KOPT-K1 (cell line): ENCODE results near the gene ZNF446.
A peak's percentile ranks its signal among the peaks of the same experiment; 100 is the strongest.
"Not testable (repeated sequence)": the region's sequence is repeated elsewhere in the genome, so short reads cannot be mapped to it uniquely, and the experiment has no call there.

Source experiments
- H3K27ac ChIP-seq: fragments of 200-600 bp; sonication (generic); 2 replicates; pipeline ENCODE4 v1.5.1; 2016; ENCODE audit warnings: antibody characterized with exemption, mild to moderate bottlenecking, low read depth, low read length; ENCODE audit not compliant: poor library complexity, severe bottlenecking
- H3K36me3 ChIP-seq: fragments of 200-600 bp; sonication (generic); 2 replicates; pipeline ENCODE4 v1.5.1; 2017; ENCODE audit warnings: antibody characterized with exemption, mild to moderate bottlenecking, low read length, moderate library complexity; ENCODE audit not compliant: insufficient read depth
- H3K9me3 ChIP-seq: fragments of 200-600 bp; sonication (generic); 2 replicates; pipeline ENCODE4 v1.5.1; 2017; ENCODE audit warnings: antibody characterized with exemption, low read length, mild to moderate bottlenecking; ENCODE audit not compliant: insufficient read depth, poor library complexity, severe bottlenecking

ZNF446 gene

DNA sequence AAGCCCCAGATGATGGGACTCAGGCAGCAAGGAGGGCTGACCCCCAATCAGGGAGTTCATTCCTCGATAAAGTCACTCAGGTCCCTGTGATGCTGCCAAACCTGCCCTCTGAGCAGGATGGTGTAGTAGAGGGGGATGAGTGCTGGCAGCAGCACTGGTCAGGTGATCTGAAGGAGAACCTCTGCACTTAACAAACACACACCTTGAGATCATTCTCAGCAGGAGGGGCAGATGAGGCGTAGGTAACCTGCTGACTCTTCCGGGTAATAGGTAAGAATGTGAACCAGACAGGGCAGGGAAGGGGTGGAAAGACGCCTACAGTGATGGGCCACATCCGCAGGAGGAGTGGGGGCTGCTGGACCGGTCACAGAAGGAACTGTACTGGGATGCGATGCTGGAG is 3.2 kb downstream of the ZNF446 start:
- Histone ChIP-seq H3K9me3 (no peaks in the 10 kb centered on the region), H3K27ac (no peak overlapping the region), H3K36me3 (peaks cover 16% of the 10 kb centered on the region; the same call in 1 of the 2 replicates)

DNA sequence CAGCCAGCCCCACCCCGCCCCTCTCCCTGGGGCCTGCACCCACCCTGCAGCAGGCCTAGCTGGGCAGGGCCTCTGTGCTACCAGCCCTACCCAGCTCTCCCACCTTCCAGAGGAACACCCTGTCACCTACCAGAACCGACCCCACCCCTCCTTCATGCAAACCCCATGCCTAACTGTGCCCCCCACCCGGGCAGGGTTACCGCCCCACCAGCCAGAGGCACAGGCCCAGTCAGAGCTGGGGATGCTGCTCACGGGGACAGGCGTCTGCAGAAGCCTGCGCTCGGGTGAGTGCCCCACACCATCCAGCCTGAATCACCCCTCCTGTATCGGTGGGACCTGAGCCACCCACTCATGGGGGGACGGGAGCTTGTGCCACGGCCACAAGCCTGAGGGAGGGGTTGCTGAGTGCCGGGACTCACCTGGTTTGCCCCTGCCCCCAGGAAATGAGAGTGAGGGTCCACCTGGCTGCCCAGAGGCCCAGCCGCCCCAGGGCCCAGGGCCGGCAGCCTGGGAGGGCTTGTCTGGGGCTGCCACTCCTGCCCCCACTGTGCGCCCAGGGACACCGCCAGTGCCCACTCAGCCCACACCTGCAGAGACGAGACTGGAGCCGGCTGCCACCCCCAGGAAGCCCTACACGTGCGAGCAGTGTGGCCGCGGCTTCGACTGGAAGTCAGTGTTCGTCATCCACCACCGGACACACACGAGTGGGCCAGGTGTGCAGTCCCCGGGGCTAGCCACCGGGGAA is 3.8 kb downstream of the ZNF446 start:
- Histone ChIP-seq H3K9me3 (no peaks in the 10 kb centered on the region), H3K27ac (no peak overlapping the region), H3K36me3 (peaks cover 16% of the 10 kb centered on the region; the same call in 1 of the 2 replicates)

DNA sequence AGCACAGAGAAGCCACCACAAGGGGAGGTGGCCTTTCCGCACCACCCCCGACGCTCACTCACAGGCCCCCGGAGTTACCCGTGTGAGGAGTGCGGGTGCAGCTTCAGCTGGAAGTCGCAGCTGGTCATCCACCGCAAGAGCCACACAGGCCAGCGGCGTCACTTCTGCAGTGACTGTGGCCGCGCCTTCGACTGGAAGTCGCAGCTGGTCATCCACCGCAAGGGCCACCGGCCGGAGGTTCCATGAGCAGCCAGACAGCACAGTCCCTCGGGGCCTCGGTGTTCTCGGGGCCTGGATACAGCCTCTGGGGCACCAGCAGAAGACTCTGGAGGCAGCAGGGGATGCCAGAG is 4.3 kb downstream of the ZNF446 start:
- H3K36me3 ChIP-seq: peaks cover 16% of the 10 kb centered on the region; the same call in 1 of the 2 replicates
- no peaks in the 10 kb centered on the region for H3K9me3 ChIP-seq

DNA sequence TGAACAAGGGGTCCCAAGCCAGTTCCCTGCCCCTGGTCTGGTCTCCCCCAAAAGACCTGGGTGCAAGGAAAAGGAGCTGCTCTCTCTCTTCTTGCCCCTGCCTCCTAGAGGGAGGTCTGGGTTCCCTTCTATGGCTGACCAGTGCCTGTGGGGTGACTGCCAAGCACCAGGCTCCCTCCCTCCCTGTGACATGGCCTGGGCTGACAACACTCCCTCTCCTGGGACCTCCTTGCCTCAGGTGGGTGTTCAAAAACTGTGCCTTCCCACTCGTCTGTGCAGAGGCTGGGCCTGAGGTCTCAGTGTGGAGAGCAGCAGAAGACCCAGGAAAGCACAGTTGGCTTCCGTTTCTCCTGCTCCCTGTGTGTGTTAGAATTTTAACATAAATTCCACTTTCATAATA is 4.7 kb downstream of the ZNF446 start:
- Histone ChIP-seq H3K27ac (peak overlapping the region; percentile 82), H3K36me3 (peaks cover 16% of the 10 kb centered on the region; the same call in 1 of the 2 replicates)

More for the DNA sequence above, 4.3 kb downstream of the ZNF446 start:
- no peak overlapping the region for H3K27ac ChIP-seq

DNA sequence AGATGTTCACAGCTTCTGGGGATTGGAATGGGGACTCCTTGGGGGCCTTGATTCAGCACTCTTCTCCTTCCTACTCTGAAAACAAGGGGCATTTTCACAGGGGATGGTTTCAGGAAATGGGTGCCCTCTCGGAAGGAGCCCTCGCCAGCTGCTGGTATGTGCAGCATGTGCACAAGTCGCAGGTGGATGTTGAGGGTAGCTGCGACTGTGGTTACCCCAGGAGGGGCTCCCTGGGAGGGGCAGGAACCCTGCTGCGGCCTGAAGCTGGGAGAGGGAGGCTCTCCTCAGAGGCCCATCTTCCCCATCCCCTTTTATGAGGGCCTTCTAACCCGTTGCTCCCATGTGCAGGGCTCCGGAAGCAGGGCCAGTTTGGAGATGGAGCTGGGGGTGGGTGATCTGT is 6.2 kb downstream of the ZNF446 start:
- Histone ChIP-seq H3K9me3 (no peaks in the 10 kb centered on the region), H3K36me3 (peaks cover 16% of the 10 kb centered on the region; the same call in 1 of the 2 replicates), H3K27ac (peak overlapping the region; percentile 82)

More for the DNA sequence above, 4.7 kb downstream of the ZNF446 start:
- no peaks in the 10 kb centered on the region for H3K9me3 ChIP-seq

DNA sequence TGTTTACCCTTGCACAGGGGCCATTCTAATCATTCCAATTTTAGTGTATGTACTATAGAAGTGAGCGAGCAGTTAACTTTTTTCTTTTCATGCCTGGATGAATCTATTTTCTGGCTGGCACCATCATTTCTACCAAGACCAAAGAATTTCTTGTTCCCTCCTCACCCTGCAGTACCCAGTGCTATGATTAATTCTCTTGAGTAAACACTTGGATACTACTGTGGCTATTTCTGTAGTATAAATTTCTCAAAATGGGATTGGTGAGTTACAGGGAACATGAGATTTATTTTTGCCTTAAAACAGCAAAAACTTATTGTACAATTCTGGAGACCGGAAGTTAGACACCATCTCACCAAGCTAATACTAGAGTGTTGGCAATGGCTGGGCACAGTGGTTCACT is 7.6 kb downstream of the ZNF446 start:
- no peaks in the 10 kb centered on the region for H3K9me3 ChIP-seq
- H3K36me3 ChIP-seq: peaks cover 16% of the 10 kb centered on the region; the same call in 1 of the 2 replicates
- H3K27ac ChIP-seq: peak overlapping the region; percentile 82

DNA sequence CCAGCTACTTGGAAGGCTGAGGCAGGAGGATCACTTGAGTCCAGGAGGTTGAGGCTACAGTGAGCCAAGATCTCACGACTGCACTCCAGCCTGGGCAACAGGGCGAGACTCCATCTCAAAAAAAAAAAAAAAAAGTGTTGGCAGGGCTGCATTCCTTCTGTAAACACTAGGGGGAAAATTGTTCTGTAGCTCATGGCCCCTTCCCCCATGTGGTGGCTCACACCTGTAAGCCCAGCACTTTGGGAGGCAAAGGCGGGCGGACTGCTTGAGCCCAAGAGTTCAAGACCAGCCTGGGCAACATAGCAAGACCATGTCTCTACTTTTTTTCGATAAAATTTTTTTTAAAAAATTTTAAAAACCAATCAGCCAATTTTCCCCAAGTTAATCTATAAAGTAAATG is 8.2 kb downstream of the ZNF446 start:
- not testable (repeated sequence) for H3K9me3 ChIP-seq, H3K27ac ChIP-seq
- H3K36me3 ChIP-seq: peaks cover 16% of the 10 kb centered on the region; the same call in 1 of the 2 replicates

DNA sequence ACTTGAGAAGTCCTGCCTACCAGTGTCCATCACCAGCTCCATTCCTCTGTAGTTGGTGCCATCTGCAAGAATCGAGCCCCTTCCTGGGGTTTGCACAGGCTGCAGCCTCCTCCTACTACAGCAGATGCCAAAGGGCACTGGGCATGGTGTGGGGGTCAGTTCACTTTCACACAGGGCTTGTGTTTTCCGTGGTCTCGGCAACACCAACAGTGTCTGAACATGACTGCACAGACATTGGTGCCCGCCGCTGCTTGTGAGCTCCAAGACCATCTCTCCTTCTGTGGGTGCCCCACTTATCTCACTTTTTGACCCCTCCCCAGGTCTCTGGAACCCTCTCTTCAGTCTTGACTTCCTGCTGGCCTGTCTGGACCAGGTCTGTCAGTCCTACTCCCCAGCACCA is 15.2 kb downstream of the ZNF446 start:
- Histone ChIP-seq H3K27ac (no peak overlapping the region), H3K9me3 (no peaks in the 10 kb centered on the region), H3K36me3 (no peaks in the 10 kb centered on the region)

DNA sequence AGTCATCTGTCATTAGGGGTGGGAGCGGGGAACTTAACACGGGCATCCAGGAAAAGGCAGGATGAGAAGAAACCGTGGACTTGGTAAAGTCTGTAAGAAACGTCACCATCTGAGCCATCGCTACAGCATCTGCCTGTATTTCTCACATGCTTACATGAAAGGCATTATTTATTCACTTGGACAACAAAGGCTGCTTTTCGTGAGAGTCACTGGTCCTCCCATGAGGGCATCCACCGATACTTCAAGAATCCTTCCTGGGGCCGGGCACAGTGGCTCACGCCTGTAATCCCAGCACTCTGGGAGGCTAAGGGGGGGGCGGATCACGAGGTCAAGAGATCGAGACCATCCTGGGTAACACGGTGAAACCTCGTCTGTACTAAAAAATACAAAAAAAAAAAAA is 16.1 kb downstream of the ZNF446 start:
- no peaks in the 10 kb centered on the region for H3K36me3 ChIP-seq

DNA sequence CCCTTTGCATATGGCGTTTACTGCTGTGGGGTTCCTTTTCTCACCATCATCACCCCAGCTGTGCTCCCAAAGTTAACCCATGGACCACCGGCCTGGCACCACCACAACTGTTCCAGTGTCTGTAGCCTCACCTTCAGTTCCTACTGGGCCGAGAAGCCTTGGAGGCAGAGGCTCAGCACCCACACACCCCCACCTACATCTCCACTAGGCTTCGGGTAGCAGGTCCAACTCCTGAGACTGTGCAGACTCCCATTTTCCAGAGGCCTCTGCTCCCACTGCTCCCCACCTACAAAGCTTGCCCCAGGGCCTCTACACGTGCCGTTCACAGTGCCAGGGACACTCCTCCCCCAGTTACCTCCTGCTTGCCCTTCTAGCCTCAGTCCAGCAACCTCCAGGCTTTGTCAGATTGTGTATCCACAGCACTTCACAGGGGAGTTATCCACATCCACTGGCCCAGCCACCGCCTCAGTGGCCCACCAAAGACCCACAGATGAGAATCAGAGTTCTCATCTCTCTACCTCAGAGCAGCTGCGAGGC is 21.6 kb downstream of the ZNF446 start:
- peak overlapping the region; percentile 55 for H3K27ac ChIP-seq
- H3K9me3 ChIP-seq: no peaks in the 10 kb centered on the region

More for the DNA sequence above, 16.1 kb downstream of the ZNF446 start:
- no peaks in the 10 kb centered on the region for H3K9me3 ChIP-seq
- H3K27ac ChIP-seq: no peak overlapping the region

DNA sequence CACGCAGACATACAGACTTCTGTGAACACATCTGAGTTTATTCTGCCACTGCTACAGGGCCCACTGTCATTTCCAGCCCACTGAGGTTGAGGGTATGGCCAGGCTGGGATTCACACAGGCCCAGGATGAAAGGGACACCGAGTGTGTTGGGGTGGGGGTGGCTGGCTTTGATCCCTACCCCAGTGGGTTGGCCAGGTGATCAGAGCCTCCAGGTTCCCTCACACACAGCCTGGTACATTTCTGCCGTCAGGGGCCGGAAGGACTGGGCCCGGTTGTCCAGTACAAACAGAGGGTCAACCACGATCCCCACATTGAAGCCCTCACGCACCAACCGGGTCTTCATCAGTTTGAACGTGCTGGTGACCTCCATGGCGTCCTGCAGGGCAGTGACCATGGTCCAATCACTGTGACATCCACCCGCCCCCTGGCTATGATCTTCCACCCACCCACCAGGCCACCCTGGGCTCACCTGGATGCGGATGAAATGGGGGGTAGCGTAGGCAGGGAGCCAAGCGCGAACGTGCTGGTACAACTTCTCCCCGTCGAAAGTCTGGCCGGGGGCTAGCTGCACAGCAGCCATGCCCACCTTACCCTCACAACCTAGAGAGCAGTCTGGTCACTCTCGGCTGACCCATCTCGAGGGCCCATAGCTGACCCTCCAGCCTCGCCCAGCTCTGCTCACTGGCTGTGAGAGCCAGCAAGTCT is 22.3 kb downstream of the ZNF446 start:
- Histone ChIP-seq H3K36me3 (no peaks in the 10 kb centered on the region), H3K9me3 (no peaks in the 10 kb centered on the region), H3K27ac (peak overlapping the region; percentile 55)

More for the DNA sequence above, 21.6 kb downstream of the ZNF446 start:
- H3K36me3 ChIP-seq: no peaks in the 10 kb centered on the region

DNA sequence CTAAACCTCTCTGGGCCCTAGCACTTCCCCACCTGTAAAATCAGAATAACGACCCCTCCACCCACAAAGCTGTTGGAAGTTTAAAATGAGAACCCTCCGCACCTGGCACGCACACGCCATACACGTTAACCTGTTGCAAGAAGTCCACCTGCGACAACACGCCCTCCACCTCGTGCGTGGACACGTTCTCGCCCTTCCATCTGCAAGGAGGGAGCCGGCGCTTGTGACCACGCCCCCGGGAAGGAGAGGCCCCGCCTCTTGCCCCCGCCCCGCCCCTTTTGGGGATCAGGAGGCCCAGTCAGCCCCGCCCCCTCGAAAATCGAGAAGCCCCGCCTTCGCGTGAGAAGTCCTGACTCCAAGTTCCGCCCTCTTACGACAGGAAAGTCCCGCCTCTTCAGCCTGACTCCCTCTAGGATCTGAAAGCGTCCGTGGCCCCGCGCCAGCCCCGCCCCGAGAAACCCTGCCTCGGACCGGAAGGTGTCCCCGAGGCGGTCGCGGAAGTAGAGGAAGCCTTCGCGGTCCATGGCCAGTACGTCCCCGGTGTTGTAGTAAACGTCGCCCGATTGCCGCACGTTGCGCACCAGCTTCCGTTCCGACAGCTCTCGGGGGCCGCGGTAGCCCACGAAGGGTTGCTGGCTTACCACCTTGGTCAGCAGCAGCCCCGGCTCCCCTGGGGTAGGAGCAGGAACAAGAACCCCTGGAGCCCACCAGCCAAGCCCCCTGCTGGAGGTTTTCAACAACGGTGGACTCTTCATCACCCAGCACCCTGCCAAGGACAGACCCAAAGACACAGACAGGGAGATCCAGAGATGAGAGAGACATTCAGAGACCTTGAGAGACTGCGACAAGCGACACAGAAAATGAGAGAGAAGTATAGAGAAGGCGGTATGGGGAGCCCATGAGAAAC is 23.1 kb downstream of the ZNF446 start:
- Histone ChIP-seq H3K9me3 (no peaks in the 10 kb centered on the region), H3K27ac (peak overlapping the region; percentile 55), H3K36me3 (no peaks in the 10 kb centered on the region)

DNA sequence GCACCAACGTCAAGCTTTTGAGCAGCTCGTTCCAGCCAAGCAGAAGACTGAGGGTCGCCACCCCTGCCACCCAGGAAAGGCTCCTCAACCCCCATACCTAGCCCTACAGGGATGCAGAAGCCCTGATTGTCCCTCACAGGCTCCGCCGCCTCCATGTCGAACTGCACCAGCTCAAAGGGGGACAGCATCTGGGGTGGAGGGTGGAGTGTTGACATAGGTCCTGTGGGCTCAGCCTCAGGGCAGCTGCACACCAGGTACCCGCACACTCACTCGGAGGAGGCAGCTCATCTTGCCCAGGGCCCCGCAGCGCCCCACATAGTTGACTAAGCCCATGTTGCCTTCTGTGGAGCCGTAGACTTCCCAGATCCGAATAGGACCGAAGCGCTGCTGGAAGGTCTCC is 24.1 kb downstream of the ZNF446 start:
- Histone ChIP-seq H3K36me3 (no peaks in the 10 kb centered on the region), H3K27ac (no peak overlapping the region), H3K9me3 (no peaks in the 10 kb centered on the region)

DNA sequence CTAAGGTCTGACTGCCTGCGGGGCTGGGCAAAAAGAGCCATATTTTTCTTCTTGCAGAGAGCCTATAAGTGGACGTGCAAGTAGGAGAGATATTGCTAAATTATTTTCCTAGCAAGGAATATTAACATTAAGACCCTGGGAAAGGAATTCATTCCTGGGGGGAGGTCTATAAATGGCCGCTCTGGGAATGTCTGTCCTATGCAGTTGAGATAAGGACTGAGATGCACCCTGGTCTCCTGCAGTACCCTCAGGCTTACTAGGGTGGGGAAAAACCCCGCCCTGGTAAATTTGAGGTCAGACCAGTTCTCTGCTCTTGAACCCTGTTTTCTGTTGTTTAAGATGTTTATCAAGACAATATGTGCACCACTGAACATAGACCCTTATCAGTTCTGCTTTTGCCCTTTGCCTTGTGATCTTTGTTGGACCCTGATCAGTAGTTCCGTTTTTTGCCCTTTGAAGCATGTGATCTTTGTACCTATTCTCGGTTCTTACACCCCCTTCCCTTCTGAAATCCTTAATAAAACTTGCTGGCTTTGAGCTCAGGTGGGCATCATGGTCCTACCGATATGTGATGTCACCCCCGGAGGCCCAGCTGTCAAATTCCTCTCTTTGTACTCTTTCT is 31.6 kb downstream of the ZNF446 start:
- H3K27ac ChIP-seq, H3K36me3 ChIP-seq, H3K9me3 ChIP-seq: not testable (repeated sequence)
